Ovary (tissue), 10 donors: ENCODE results near the gene KLRC2. TPM values are rescaled to one million over a fixed set of nuclear protein-coding genes. Genes with fewer than 3 reads are reported as not detected.
"Not testable (repeated sequence)": the region's sequence is repeated elsewhere in the genome, so short reads cannot be mapped to it uniquely, and the experiment has no call there.

Source experiments
- DNase-seq, 5 donors: peaks; one replicate each; pipeline ENCODE4 v3.0.0-alpha.2; 2019 to 2020
- H3K27ac ChIP-seq, 2 donors: fragments of 200-600 bp; one replicate each; pipeline versions ENCODE4 v1.5.1 to v1.8.0; 2019 to 2022
- H3K27me3 ChIP-seq: fragments of 200-600 bp; one replicate; pipeline ENCODE4 v1.8.0; 2022
- H3K36me3 ChIP-seq: fragments of 200-600 bp; sonication (generic); one replicate; pipeline ENCODE4 v1.5.1; 2019
- H3K4me1 ChIP-seq: one replicate; pipeline ENCODE4 v1.8.1; 2013; ENCODE audit warnings: mild to moderate bottlenecking, moderate library complexity; ENCODE audit not compliant: insufficient read depth
- H3K4me3 ChIP-seq: fragments of 200-600 bp; sonication (generic); one replicate; pipeline ENCODE4 v1.5.1; 2017
- H3K9me3 ChIP-seq, 2 donors: fragments of 200-600 bp in 1 of 2; sonication (generic) in 1 of 2; one replicate each; pipeline versions ENCODE4 v1.5.1 to v1.8.1; 2013 to 2019; ENCODE audit warnings: mild to moderate bottlenecking in 1 of 2, moderate library complexity in 1 of 2
- EP300 ChIP-seq: sonication (generic); formaldehyde crosslinking; IDR thresholded peaks from one replicate; pipeline ENCODE4 v1.6.1; 2017; ENCODE audit warnings: antibody characterized with exemption
- POLR2A ChIP-seq: fragments of 450-650 bp; IDR thresholded peaks from one replicate; pipeline ENCODE4 v1.6.1; 2017; ENCODE audit warnings: antibody characterized with exemption, mild to moderate bottlenecking, moderate library complexity
- WGBS, 3 donors: extraction: QIAGEN DNeasy Blood & Tissue Kit in 1 of 3; methylation state at CpG; one replicate each; pipeline versions ENCODE4 v1.1.5 to v1.1.7; 2013 to 2017; 5-methylcytosine and 5-hydroxymethylcytosine counted together
- intact Hi-C, 4 donors: fragments of 100-400 bp; cut with DNase I; formaldehyde crosslinking; loops; one replicate each; pipeline versions ENCODE4 v1.11.0 to v1.15.1; 2022 to 2023
- long read RNA-seq, 3 donors: library from polyadenylated mRNA in 2 of 3; unstranded in 2 of 3; transcript quantifications; one replicate each; pipeline ENCODE4 v2.0.0 and lab custom pipeline, GENCODE V29; 2021 to 2026
- polyA plus RNA-seq, 2 donors: library from polyadenylated mRNA; stranded (reverse); fragments of 200-250 nt in 1 of 2; fragments of 350-450 nt in 1 of 2; fragmentation: Illumina TruSeq in 1 of 2; extraction: RNeasy Lipid Tissue Mini Kit (QIAGEN cat#74804) in 1 of 2; gene quantifications; one replicate each; pipeline ENCODE4 v1.2.3, GENCODE V29; 2013 to 2014
- total RNA-seq, 7 donors: library from RNA; depleted of rRNA in 2 of 7; stranded (reverse); fragments of >200 nt in 2 of 7; fragmentation: NEBNext Ultra II Directional in 3 of 7; extraction: Animal tissue kit (Norgen Biotek cat#: 25700) in 3 of 7; gene quantifications; one replicate each; pipeline versions ENCODE4 v1.1.0 to v1.2.4, GENCODE V29; 2016 to 2023
- TF ChIP-seq, protein P1 (sequence below), 3 donors: fragments of 450-650 bp in 2 of 3; fragments of 200-600 bp in 1 of 3; IDR thresholded peaks; one replicate each; pipeline versions ENCODE4 v1.5.1 to v1.8.0; 2016 to 2022; ENCODE audit warnings: antibody characterized with exemption in 3 of 3, mild to moderate bottlenecking in 1 of 3
- donor health status: DM: no; HTN: no; CAD: no; lungs with moderate emphysema.
- donor health status: DM: no; HTN: no; CAD: no.
- donor health status: Bipolar disorder and iron deficiency.
- donor health status: DM: yes; HTN: yes; CAD: no.
- donor health status: DM: no; HTN: no; CAD: no.
- donor health status: DM: yes; HTN: yes; CAD: no.

KLRC2 gene
- total RNA-seq, result 1 to 10 TPM in 2 of 7 donors, under 1 TPM in 3, not detected in 2; 0.23 to 2.6 (median 0.57) TPM
- under 1 TPM; 0.15 to 0.28 TPM for polyA plus RNA-seq
- long read RNA-seq, donor 1, result 0 reads
- long read RNA-seq, donor 2, result 0 reads
- long read RNA-seq, donor 3, result 0 reads

DNA sequence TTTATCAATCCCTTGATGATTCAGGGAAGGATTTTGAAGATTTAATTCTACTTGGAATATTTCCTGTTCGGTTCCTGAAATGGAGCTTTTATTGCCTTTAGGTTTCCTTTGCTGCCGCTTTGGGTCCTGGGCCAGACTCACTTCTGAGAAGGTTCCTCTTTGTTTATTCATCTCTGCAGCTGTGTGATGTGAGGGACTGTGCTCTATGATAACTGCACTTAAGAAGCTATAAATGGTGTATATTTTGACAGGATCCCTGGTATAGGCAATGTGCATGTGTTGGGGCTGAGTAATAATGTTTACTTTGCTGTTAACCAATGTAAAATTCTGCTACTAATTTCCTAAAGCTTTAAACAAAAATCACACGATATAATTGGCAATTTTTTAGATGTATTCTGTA lies at the start of gene KLRC2:
Gene KLRC2 (minus strand): TSS at position 195 of the 400 bp plus-strand sequence. CDS start 24 bp downstream, at position 171.
- 12 to 34% (median 17%) methylated on average over 3 of the region's 3 CpGs for WGBS, 3 donors
- H3K27ac ChIP-seq, H3K9me3 ChIP-seq, intact Hi-C loops, DNase-seq, H3K4me3 ChIP-seq, H3K36me3 ChIP-seq, H3K27me3 ChIP-seq, H3K4me1 ChIP-seq: not testable (repeated sequence)

- DNase-seq, H3K27ac ChIP-seq, intact Hi-C loops, H3K9me3 ChIP-seq, H3K4me1 ChIP-seq, H3K36me3 ChIP-seq, H3K27me3 ChIP-seq, H3K4me3 ChIP-seq: not testable (repeated sequence)
- 69 to 78% (median 71%) methylated on average over 2 of the region's 2 CpGs for WGBS, 3 donors
These were observed 46.1 kb upstream of the KLRC2 start for GRCh38 chr12:10481901-10482300.

GRCh38 chr12:10472808-10473207 lies 37.0 kb upstream of the KLRC2 start:
- H3K27ac ChIP-seq, H3K4me1 ChIP-seq, intact Hi-C loops, H3K4me3 ChIP-seq, H3K9me3 ChIP-seq, DNase-seq, H3K27me3 ChIP-seq, H3K36me3 ChIP-seq: not testable (repeated sequence)
- WGBS, 3 donors, result 89 to 93% (median 93%) methylated on average over 5 of the region's 5 CpGs

- Histone ChIP-seq H3K9me3 (no peaks in the 10 kb centered on the region), H3K36me3 (no peaks in the 10 kb centered on the region), H3K4me3 (no peak overlapping the region), H3K27me3 (no peaks in the 10 kb centered on the region), H3K27ac (no peak overlapping the region), H3K4me1 (no peaks in the 10 kb centered on the region)
- intact Hi-C loops, result no loop called here
- TF ChIP-seq EP300, result no peak
- no peak for DNase-seq
- 80 to 91% (median 86%) methylated on average over 1 of the region's 1 CpG for WGBS, 3 donors
These were observed 33.9 kb upstream of the KLRC2 start for GRCh38 chr12:10469701-10470100.

GRCh38 chr12:10466311-10466710 lies 30.5 kb upstream of the KLRC2 start:
- H3K4me1 ChIP-seq, result no peaks in the 10 kb centered on the region
- no peaks in the 10 kb centered on the region for H3K27me3 ChIP-seq
- DNase-seq, result no peak
- no peaks in the 10 kb centered on the region for H3K9me3 ChIP-seq
- no peaks in the 10 kb centered on the region for H3K36me3 ChIP-seq
- 79 to 88% (median 85%) methylated on average over 4 of the region's 4 CpGs for WGBS, 3 donors
- TF ChIP-seq POLR2A (no peak), EP300 (no peak)
- TF ChIP-seq, protein P1, sequence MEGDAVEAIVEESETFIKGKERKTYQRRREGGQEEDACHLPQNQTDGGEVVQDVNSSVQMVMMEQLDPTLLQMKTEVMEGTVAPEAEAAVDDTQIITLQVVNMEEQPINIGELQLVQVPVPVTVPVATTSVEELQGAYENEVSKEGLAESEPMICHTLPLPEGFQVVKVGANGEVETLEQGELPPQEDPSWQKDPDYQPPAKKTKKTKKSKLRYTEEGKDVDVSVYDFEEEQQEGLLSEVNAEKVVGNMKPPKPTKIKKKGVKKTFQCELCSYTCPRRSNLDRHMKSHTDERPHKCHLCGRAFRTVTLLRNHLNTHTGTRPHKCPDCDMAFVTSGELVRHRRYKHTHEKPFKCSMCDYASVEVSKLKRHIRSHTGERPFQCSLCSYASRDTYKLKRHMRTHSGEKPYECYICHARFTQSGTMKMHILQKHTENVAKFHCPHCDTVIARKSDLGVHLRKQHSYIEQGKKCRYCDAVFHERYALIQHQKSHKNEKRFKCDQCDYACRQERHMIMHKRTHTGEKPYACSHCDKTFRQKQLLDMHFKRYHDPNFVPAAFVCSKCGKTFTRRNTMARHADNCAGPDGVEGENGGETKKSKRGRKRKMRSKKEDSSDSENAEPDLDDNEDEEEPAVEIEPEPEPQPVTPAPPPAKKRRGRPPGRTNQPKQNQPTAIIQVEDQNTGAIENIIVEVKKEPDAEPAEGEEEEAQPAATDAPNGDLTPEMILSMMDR (IDR thresholded peaks at IDR 0.05), result no peak
- H3K27ac ChIP-seq, result no peak overlapping the region
- no peak overlapping the region for H3K4me3 ChIP-seq
- intact Hi-C loops, result no loop called here

DNA sequence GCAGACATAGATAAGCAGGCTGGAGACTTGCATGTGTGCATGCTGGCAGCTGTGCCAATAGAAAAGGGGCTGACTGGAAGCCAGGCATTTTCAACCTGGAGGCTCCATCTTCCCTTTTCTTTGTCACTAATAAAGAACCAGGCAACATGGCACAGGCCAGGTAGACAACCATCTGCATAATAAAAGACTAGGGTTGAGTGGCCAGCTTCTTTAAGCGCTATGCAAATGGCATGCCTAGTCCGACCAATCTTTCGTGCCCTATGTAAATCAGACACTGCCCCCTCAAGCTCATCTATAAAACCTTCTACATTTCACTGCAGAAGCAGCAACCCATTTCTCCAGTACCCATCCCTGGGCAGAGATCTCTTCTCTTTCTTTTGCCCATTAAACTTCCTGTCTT lies 21.9 kb upstream of the KLRC2 start:
- 86 to 90% (median 88%) methylated on average over 3 of the region's 3 CpGs for WGBS, 3 donors
- Histone ChIP-seq H3K4me1 (no peaks in the 10 kb centered on the region), H3K4me3 (no peak overlapping the region), H3K9me3 (no peaks in the 10 kb centered on the region), H3K36me3 (no peaks in the 10 kb centered on the region), H3K27ac (no peak overlapping the region), H3K27me3 (no peaks in the 10 kb centered on the region)
- TF ChIP-seq POLR2A (no peak), EP300 (no peak)
- TF ChIP-seq, protein P1 (IDR thresholded peaks at IDR 0.05), result no peak
- intact Hi-C loops, result no loop called here
- DNase-seq, result no peak

GRCh38 chr12:10456856-10457255 lies 21.0 kb upstream of the KLRC2 start:
- Histone ChIP-seq H3K4me1 (no peaks in the 10 kb centered on the region), H3K27me3 (no peaks in the 10 kb centered on the region), H3K9me3 (no peaks in the 10 kb centered on the region), H3K4me3 (no peak overlapping the region), H3K36me3 (no peaks in the 10 kb centered on the region), H3K27ac (no peak overlapping the region)
- TF ChIP-seq EP300 (no peak), POLR2A (no peak)
- TF ChIP-seq, protein P1 (IDR thresholded peaks at IDR 0.05), result no peak
- 85 to 93% (median 87%) methylated on average over 2 of the region's 2 CpGs for WGBS, 3 donors
- intact Hi-C loops, result no loop called here
- no peak for DNase-seq
